ENCODE data around the gene TFEB.

The TFEB gene

DNA sequence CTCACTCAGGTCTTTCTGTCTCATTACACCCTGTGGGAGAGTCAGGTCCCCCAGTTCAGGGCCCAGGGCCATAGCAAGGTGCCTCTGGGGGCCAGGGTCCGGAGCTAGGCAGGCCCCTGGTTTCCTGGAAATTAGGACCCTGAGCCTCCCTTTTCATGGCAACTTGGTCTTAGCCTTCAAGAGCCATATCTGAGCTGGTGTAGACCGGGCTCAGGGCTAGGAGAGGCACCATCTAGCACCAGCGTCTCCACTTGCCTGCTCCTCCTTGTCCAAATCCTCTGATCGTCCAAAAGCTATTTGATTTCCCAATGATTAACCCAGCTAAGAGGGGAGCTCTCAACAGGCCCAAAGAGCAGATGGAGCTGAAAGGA, 91.5 kb downstream of the TFEB start:
- Histone ChIP-seq H3K27ac (no peak overlapping the region), H3K4me3 (no peak overlapping the region)
- no peak for DNase-seq (ENCODE audit: low spot score)
- TF ChIP-seq, protein P1, sequence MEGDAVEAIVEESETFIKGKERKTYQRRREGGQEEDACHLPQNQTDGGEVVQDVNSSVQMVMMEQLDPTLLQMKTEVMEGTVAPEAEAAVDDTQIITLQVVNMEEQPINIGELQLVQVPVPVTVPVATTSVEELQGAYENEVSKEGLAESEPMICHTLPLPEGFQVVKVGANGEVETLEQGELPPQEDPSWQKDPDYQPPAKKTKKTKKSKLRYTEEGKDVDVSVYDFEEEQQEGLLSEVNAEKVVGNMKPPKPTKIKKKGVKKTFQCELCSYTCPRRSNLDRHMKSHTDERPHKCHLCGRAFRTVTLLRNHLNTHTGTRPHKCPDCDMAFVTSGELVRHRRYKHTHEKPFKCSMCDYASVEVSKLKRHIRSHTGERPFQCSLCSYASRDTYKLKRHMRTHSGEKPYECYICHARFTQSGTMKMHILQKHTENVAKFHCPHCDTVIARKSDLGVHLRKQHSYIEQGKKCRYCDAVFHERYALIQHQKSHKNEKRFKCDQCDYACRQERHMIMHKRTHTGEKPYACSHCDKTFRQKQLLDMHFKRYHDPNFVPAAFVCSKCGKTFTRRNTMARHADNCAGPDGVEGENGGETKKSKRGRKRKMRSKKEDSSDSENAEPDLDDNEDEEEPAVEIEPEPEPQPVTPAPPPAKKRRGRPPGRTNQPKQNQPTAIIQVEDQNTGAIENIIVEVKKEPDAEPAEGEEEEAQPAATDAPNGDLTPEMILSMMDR (IDR thresholded peaks at IDR 0.05) = no peak

DNA sequence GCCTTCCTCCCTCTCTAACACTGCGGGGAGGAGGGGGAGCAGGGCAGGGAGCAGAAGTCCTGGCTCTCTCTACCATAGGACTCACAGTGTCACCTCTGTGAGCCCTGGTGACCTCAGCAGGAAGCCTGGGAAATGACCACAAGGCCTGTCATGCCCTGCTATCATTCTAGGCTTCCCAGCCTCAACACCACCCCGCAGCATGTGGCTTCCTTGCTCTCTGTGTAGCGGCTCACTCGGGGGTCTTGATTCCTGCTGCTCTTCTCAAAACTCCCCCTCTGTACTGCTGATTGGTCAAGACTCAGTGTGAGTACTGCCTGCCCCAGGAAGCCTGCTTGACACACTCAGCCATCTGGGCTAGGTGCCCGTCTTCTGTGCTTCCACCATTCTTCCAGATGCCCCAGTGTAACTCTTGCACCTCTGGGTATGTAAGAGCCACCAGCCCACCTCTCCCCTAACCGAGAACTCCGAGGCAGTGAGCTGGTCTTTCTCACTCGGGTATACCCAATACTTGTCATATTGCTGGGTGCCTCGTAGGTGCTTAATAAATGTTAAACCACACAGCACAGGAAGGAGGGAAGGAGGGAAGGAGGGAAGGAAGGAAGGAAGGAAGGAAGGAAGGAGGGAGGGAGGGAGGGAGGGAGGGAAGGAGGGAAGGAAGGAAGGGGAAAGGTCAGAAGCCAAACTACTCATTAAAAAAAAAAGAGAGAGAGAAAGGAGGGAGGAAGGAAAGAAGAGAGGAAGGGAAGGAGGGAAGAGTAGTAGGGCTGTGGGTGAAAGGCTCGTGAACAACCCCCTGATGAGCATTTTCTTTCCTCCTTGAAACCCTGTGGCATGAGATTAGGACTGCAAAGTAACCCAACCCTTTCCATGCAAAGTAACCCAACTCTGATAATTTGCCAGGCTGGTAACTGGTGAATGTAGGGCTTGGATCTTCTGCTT, 92.2 kb downstream of the TFEB start:
- Histone ChIP-seq H3K27ac (no peak overlapping the region), H3K4me3 (no peak overlapping the region)
- DNase-seq (ENCODE audit: low spot score) = no peak
- TF ChIP-seq, protein P1 (IDR thresholded peaks at IDR 0.05) = no peak

DNA sequence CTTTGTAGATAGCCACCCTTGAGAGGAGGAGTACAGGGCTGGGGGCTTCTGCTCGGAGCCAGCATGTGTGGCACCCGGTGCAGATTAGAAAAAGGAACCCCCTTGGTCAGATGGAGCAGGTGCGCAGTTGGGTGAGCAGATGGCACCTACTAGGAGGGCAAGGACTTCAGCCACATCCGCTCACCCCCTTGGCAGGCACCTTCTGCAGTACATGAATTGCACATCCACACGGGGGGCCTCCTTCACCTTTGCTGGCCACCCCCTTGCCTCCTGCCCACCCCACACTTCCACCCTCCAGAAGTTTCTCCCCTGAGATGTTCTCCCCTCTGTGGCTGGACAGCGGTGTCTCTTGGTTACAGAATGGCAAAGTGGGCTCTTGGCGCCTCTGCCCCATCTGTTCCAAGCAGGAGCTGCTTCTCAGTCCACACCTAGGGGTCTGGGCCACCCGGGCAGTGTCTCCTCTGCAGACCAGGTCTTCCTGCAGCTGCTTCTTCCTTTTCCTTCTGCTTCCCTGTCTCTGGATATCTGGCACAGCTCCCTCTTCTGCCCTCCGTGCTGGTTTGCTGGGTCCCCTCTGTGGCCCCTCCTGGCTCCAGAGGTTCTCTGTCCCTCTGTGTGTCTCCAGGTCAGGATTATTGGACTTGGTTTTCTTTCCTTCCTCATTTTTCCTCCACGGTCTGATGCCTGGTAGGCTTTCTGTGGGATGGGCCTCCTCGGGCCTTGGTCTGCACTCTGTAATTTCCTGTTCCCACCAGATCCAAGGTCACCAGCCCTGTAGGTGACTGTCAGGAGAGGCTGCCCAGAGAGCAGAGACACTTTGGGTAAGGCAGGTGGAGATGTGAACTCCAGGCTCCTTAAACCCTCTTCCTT, 93.1 kb downstream of the TFEB start:
- TF ChIP-seq, protein P1 (IDR thresholded peaks at IDR 0.05) = no peak
- DNase-seq (ENCODE audit: low spot score) = no peak

DNA sequence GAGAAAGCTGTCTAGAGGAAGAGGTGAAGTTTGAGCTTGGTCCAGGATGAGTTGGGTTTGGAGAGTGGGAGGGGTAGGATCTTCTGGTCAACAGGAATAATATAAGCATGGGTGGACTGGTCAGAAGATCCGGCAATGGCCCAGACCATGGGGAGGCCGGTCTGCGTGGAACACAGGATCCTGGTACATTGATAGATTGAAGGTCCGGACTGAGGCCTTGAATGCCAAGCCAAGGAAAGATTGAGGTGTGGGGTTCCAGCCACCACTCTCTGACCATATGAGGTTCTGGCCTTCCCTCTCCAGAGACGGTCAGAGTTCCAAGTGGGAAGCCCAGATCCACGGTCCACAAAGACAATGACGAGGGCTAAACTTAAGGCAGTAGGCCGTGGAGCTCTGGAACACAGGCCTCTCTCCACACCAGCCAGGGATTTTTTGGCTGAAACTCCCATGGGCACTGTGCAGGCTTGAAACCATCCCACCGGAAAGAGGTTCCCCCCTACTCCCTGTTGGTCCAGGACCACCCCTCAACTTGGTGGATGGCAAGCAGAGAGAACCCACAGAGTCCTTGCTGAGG, 94.0 kb downstream of the TFEB start:
- TF ChIP-seq, protein P1 (IDR thresholded peaks at IDR 0.05) = no peak

More for the DNA sequence above, 93.1 kb downstream of the TFEB start:
- Histone ChIP-seq H3K27ac (no peak overlapping the region), H3K4me3 (no peak overlapping the region)

DNA sequence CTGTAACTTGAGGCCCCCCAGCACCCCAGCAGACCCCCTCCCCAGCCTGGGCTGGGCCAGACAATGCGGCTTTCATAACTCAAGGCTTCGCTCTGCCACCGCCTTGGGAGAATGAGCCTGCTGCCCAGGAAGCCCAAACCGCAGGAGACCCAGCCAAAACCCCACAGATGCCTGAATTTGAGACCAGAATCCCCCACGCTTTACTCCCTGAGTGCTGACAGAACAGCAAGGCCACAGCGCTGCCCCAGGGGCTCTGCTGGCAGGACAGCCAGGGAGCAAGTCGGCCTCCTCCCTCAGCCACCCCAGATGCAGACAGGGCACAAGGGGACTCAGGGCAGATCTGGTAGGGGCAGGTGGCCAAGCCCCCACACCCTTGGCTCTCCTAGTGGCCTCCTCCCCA, 95.0 kb downstream of the TFEB start:
- Histone ChIP-seq H3K27ac (peak overlapping the region in 1 of 2 donors; percentile 28), H3K4me3 (no peak overlapping the region)
- DNase-seq (ENCODE audit: low spot score) = no peak
- TF ChIP-seq, protein P1 (IDR thresholded peaks at IDR 0.05) = no peak

More for the DNA sequence above, 94.0 kb downstream of the TFEB start:
- no peak for DNase-seq (ENCODE audit: low spot score)
- Histone ChIP-seq H3K4me3 (no peak overlapping the region), H3K27ac (no peak overlapping the region)

DNA sequence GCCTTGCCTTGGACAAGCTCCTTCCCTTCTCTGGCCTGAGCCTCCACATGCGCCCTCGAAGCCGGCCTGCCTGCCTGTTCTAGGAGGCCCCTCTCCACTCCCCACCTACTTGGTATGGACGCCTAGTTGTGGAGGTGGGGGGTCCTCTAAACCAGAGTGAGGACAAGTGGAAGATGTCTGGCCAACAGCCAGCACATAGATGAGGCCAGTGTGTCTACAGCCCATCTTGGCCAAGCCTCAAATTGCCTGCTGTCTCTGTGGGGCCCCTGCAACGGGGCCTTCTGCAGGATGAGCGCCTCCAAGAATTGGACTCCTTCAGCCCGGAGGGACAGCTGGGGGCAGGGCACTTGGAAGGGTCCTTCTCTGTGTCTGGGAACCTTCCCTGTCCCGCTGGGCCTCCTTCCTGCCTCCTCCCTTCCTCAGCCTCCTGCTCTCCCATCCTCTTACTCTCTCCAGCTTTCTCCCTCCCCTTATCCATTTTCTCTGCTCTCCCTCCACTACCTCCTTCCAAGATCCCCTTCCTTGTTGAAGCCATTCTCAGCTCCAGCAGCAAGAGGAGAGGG, 95.5 kb downstream of the TFEB start:
- TF ChIP-seq, protein P1 (IDR thresholded peaks at IDR 0.05) = no peak
- peak overlapping the region in 1 of 2 donors; percentile 28 for H3K27ac ChIP-seq
- DNase-seq (ENCODE audit: low spot score) = no peak
- peak overlapping the region; percentile 78 for H3K4me3 ChIP-seq

Data from coronary artery (tissue), 2 donors.